ENCODE data around the gene RNF169. TPM values are rescaled to one million over a fixed set of nuclear protein-coding genes. Genes with fewer than 3 reads are reported as not detected.
"Not testable (repeated sequence)": the region's sequence is repeated elsewhere in the genome, so short reads cannot be mapped to it uniquely, and the experiment has no call there.

The RNF169 gene
- total and polyA plus RNA-seq, 2 donors = 6.4 to 35.8 TPM

DNA sequence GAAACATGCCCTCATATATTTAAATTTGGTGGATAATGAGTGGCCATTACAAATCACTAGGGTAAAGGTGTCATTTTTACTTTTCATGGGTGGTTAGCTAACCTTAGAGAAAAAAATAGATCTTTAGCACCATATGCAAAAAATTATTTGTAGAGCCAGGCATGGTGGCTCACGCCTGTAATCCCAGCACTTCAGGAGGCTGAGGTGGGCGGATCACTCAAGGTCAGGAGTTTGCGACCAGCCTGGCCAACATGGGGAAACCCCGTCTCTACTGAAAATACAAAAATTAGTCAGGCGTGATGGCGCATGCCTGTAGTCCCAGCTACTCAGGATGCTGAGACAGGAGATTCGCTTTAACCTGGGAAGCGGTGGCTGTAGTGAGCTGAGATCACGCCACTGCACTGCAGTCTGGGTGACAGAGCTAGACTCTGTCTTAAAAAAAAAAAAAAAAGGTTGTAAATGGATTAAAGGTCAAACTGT, 19.6 kb downstream of the RNF169 start:
- DNase-seq (ENCODE audit: extremely low spot score); H3K27ac ChIP-seq (ENCODE audit: low read depth); H3K4me3 ChIP-seq (ENCODE audit: low read depth, low read length); H3K4me1 ChIP-seq (ENCODE audit: insufficient read depth); H3K36me3 ChIP-seq (ENCODE audit: insufficient read depth): not testable (repeated sequence)
- WGBS = 91% methylated on average over 9 of the region's 9 CpGs

GRCh38 chr11:74769055-74769707, 20.5 kb downstream of the RNF169 start:
- WGBS = 89% methylated on average over 2 of the region's 2 CpGs
- Histone ChIP-seq H3K4me1 (ENCODE audit: insufficient read depth) (no peaks in the 10 kb centered on the region), H3K36me3 (ENCODE audit: insufficient read depth) (no peaks in the 10 kb centered on the region), H3K27ac (ENCODE audit: low read depth) (no peak overlapping the region), H3K4me3 (ENCODE audit: low read depth, low read length) (no peak overlapping the region)
- DNase-seq (ENCODE audit: extremely low spot score) = no peak

GRCh38 chr11:74770456-74770855, 21.8 kb downstream of the RNF169 start:
- Histone ChIP-seq H3K4me3 (ENCODE audit: low read depth, low read length) (no peak overlapping the region), H3K36me3 (ENCODE audit: insufficient read depth) (no peaks in the 10 kb centered on the region), H3K27ac (ENCODE audit: low read depth) (no peak overlapping the region), H3K4me1 (ENCODE audit: insufficient read depth) (no peaks in the 10 kb centered on the region)
- WGBS = 70% methylated on average over 5 of the region's 5 CpGs
- DNase-seq (ENCODE audit: extremely low spot score) = no peak

DNA sequence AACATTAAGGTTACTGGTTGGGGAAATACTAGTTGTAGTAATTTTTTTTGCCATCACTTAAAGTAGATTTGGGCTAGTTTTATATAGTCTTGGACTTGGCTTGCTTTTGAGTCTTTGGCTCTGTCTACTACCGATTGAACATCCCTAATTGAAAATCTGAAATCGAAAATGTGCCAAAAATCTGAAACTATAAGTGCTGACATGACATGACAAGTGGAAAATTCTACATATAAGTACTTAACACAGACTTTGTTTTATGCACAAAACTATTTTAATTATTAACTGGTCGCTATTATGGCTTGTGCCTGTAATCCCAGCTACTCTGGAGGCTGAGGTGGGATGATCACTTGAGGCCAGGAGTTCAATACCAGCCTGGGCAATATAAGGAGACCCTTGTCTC, 22.5 kb downstream of the RNF169 start:
- no peak for DNase-seq (ENCODE audit: extremely low spot score)
- no peak overlapping the region for H3K4me3 ChIP-seq (ENCODE audit: low read depth, low read length)
- no peaks in the 10 kb centered on the region for H3K4me1 ChIP-seq (ENCODE audit: insufficient read depth)
- H3K36me3 ChIP-seq (ENCODE audit: insufficient read depth) = no peaks in the 10 kb centered on the region
- no peak overlapping the region for H3K27ac ChIP-seq (ENCODE audit: low read depth)
- 97% methylated on average over 3 of the region's 3 CpGs for WGBS

GRCh38 chr11:74773476-74773875, 24.8 kb downstream of the RNF169 start:
- Histone ChIP-seq H3K4me3 (ENCODE audit: low read depth, low read length) (no peak overlapping the region), H3K36me3 (ENCODE audit: insufficient read depth) (no peaks in the 10 kb centered on the region), H3K4me1 (ENCODE audit: insufficient read depth) (no peaks in the 10 kb centered on the region), H3K27ac (ENCODE audit: low read depth) (no peak overlapping the region)
- no peak for DNase-seq (ENCODE audit: extremely low spot score)

- no peaks in the 10 kb centered on the region for H3K4me1 ChIP-seq (ENCODE audit: insufficient read depth)
- 76% methylated on average over 1 of the region's 1 CpG for whole genome bisulfite sequencing
These were observed 27.1 kb downstream of the RNF169 start for GRCh38 chr11:74775762-74776161.

GRCh38 chr11:74776546-74776945, 27.9 kb downstream of the RNF169 start:
- Histone ChIP-seq H3K27ac (ENCODE audit: low read depth) (no peak overlapping the region), H3K4me3 (ENCODE audit: low read depth, low read length) (no peak overlapping the region), H3K4me1 (ENCODE audit: insufficient read depth) (no peaks in the 10 kb centered on the region), H3K36me3 (ENCODE audit: insufficient read depth) (no peaks in the 10 kb centered on the region)
- DNase-seq (ENCODE audit: extremely low spot score) = no peak

More at GRCh38 chr11:74775762-74776161, 27.1 kb downstream of the RNF169 start:
- H3K27ac ChIP-seq (ENCODE audit: low read depth) = no peak overlapping the region
- no peak for DNase-seq (ENCODE audit: extremely low spot score)
- H3K4me3 ChIP-seq (ENCODE audit: low read depth, low read length) = no peak overlapping the region
- H3K36me3 ChIP-seq (ENCODE audit: insufficient read depth) = no peaks in the 10 kb centered on the region

DNA sequence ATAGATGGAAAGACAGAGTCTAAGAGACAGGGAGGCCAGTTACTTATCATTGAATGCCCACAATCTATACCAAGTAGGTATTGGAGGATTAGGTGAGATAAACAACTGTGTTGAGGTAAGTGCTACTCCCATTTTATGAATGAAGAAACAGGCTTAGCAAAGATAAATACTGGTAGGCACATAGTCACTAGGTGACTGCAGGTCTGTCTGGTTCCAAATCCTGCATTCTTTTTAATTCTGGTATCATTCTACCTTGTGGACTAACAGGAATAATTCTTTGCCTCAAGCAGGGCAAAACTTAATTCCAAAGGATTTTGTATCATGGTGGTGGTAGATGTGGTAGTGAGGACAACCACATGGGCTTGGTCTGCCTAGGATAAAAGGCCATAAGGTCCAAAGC, 28.4 kb downstream of the RNF169 start:
- Histone ChIP-seq H3K4me3 (ENCODE audit: low read depth, low read length) (no peak overlapping the region), H3K27ac (ENCODE audit: low read depth) (no peak overlapping the region), H3K4me1 (ENCODE audit: insufficient read depth) (no peaks in the 10 kb centered on the region), H3K36me3 (ENCODE audit: insufficient read depth) (no peaks in the 10 kb centered on the region)
- DNase-seq (ENCODE audit: extremely low spot score) = no peak

GRCh38 chr11:74777877-74778276, 29.2 kb downstream of the RNF169 start:
- H3K27ac ChIP-seq (ENCODE audit: low read depth) = no peak overlapping the region

DNA sequence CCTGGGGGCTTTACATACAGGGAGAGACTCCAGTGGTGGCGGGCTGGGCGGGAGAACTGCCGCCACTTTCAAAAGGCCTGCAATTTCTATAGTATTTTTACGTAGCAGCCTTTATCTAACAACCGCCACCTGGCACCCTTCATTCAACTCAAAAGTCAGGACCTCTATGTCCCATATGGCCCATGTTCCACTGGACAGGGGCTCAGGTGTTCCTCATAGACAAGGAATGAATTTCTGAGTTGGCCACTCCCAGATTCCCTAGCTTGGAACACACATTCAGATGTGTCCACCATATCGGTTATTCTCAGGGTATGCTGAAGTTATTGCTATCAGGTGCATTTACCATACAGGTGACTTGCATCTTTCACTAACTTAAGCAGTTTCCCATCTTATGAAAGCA, 29.9 kb downstream of the RNF169 start:
- H3K4me3 ChIP-seq (ENCODE audit: low read depth, low read length) = no peak overlapping the region
- no peaks in the 10 kb centered on the region for H3K4me1 ChIP-seq (ENCODE audit: insufficient read depth)
- 98% methylated on average over 6 of the region's 6 CpGs for WGBS
- no peak for DNase-seq (ENCODE audit: extremely low spot score)
- H3K27ac ChIP-seq (ENCODE audit: low read depth) = no peak overlapping the region
- no peaks in the 10 kb centered on the region for H3K36me3 ChIP-seq (ENCODE audit: insufficient read depth)

More at GRCh38 chr11:74777877-74778276, 29.2 kb downstream of the RNF169 start:
- H3K36me3 ChIP-seq (ENCODE audit: insufficient read depth) = no peaks in the 10 kb centered on the region
- H3K4me3 ChIP-seq (ENCODE audit: low read depth, low read length) = no peak overlapping the region
- no peak for DNase-seq (ENCODE audit: extremely low spot score)
- WGBS = 28% methylated on average over 4 of the region's 4 CpGs
- H3K4me1 ChIP-seq (ENCODE audit: insufficient read depth) = no peaks in the 10 kb centered on the region

- 80% methylated on average over 4 of the region's 4 CpGs for WGBS
- H3K4me1 ChIP-seq (ENCODE audit: insufficient read depth) = no peaks in the 10 kb centered on the region
- no peaks in the 10 kb centered on the region for H3K36me3 ChIP-seq (ENCODE audit: insufficient read depth)
- no peak overlapping the region for H3K4me3 ChIP-seq (ENCODE audit: low read depth, low read length)
- H3K27ac ChIP-seq (ENCODE audit: low read depth) = no peak overlapping the region
- DNase-seq (ENCODE audit: extremely low spot score) = no peak
These were observed 31.8 kb downstream of the RNF169 start for GRCh38 chr11:74780248-74781005.

DNA sequence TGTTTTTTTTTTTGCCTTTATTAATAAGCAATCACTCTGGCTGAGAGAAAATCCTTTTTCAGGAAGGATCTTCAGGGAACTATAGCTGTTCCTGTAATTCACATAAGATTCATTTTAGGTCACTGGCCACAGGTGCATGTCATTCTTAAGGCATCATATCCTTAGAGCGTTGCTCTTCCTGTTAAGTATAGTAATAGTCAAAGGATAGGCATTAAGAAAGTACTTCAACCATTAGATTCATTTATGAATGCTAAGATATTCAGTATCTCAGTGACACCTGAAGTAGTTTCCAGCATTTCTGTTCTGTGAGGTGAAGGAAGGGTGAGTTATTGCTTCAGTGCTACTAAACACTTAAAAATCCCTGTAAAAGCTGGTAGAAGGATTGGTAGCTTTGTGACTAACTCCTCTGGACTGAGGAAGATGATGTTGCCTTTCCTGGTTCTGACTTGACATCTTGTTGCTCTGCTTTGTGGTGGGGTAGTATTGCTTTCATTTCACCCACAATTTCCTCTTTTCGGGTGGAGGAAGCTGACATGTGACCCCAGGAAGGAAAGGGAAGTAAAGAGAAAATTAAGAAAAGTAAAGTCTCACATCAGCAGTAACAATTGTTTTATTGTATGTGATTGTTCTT, 34.7 kb downstream of the RNF169 start:
- DNase-seq (ENCODE audit: extremely low spot score) = no peak
- 74% methylated on average over 2 of the region's 2 CpGs for whole genome bisulfite sequencing
- Histone ChIP-seq H3K36me3 (ENCODE audit: insufficient read depth) (no peaks in the 10 kb centered on the region), H3K4me1 (ENCODE audit: insufficient read depth) (peaks cover 2% of the 10 kb centered on the region), H3K4me3 (ENCODE audit: low read depth, low read length) (no peak overlapping the region), H3K27ac (ENCODE audit: low read depth) (peak overlapping the region; percentile 23)

GRCh38 chr11:74784234-74784633, 35.6 kb downstream of the RNF169 start:
- no peak for DNase-seq (ENCODE audit: extremely low spot score)
- no peak overlapping the region for H3K4me3 ChIP-seq (ENCODE audit: low read depth, low read length)
- no peaks in the 10 kb centered on the region for H3K36me3 ChIP-seq (ENCODE audit: insufficient read depth)
- H3K4me1 ChIP-seq (ENCODE audit: insufficient read depth) = peaks cover 2% of the 10 kb centered on the region
- H3K27ac ChIP-seq (ENCODE audit: low read depth) = no peak overlapping the region
- 68% methylated on average over 5 of the region's 5 CpGs for WGBS

GRCh38 chr11:74784726-74785125, 36.1 kb downstream of the RNF169 start:
- DNase-seq (ENCODE audit: extremely low spot score) = no peak
- Histone ChIP-seq H3K36me3 (ENCODE audit: insufficient read depth) (no peaks in the 10 kb centered on the region), H3K4me1 (ENCODE audit: insufficient read depth) (peaks cover 2% of the 10 kb centered on the region), H3K27ac (ENCODE audit: low read depth) (no peak overlapping the region), H3K4me3 (ENCODE audit: low read depth, low read length) (no peak overlapping the region)
- WGBS = 89% methylated on average over 4 of the region's 4 CpGs

Data from urinary bladder (tissue), 4 donors.